GM12874 (cell line): ENCODE data around the gene MBOAT1.

ENCODE experiments used
- CTCF ChIP-seq: IDR thresholded peaks from 2 replicates; pipeline ENCODE4 v1.5.1; 2011; ENCODE audit warnings: low read depth, mild to moderate bottlenecking, control low read depth, low read length, moderate library complexity; ENCODE audit not compliant: insufficient read depth

Gene MBOAT1

GRCh38 chr6:20058121-20058905, 154.0 kb downstream of the MBOAT1 start:
- no peak for TF ChIP-seq CTCF

GRCh38 chr6:20056350-20056992, 155.8 kb downstream of the MBOAT1 start:
- no peak; the same call in 1 of the 2 replicates for TF ChIP-seq CTCF

GRCh38 chr6:20055916-20056315, 156.4 kb downstream of the MBOAT1 start:
- no peak for TF ChIP-seq CTCF
